OCI-LY7 (cell line): ENCODE data around the gene CEMIP2. TPM values are rescaled to one million over a fixed set of nuclear protein-coding genes. Genes with fewer than 3 reads are reported as not detected.
"Not testable (repeated sequence)": the region's sequence is repeated elsewhere in the genome, so short reads cannot be mapped to it uniquely, and the experiment has no call there.

ENCODE experiments used
- BruUV-seq: library from RNA; stranded (reverse); fragments of 400-500 nt; replicated peaks from 2 replicates; lab custom pipeline; 2021; lab: Mats Ljungman, UMichigan
- CTCF ChIA-PET: fragments of 300-600 bp; sonication (Branson Sonifier 250); formaldehyde crosslinking; loops from one replicate; lab custom pipeline; 2022; ENCODE audit warnings: antibody characterized with exemption; ENCODE audit not compliant: unreplicated experiment; lab: Charles Lee
- POLR2A ChIA-PET: fragments of 300-600 bp; sonication (Branson Sonifier 250); formaldehyde crosslinking; loops from one replicate; lab custom pipeline; 2022; ENCODE audit warnings: antibody characterized with exemption; lab: Charles Lee
- DNase-seq: peaks from one replicate; pipeline ENCODE4 v3.0.0-alpha.2; 2015; ENCODE audit warnings: low spot score
- H2AFZ ChIP-seq: fragments of 200-600 bp; sonication (generic), shearing (Covaris generic); 2 replicates; pipeline ENCODE4 v1.6.1; 2014; ENCODE audit warnings: mild to moderate bottlenecking, antibody characterized with exemption, low read length, moderate library complexity
- H3K27ac ChIP-seq: fragments of 200-600 bp; sonication (generic); 2 replicates; pipeline ENCODE4 v1.5.1; 2014; ENCODE audit warnings: mixed run types, low read depth, mild to moderate bottlenecking, moderate library complexity, low read length, inconsistent platforms; ENCODE audit not compliant: poor library complexity, severe bottlenecking
- H3K36me3 ChIP-seq: fragments of 200-600 bp; sonication (generic); 2 replicates; pipeline ENCODE4 v1.6.1; 2014; ENCODE audit warnings: mild to moderate bottlenecking, antibody characterized with exemption, low read length, moderate library complexity, mixed read lengths; ENCODE audit not compliant: insufficient read depth
- H3K4me1 ChIP-seq: fragments of 200-600 bp; sonication (generic); 2 replicates; pipeline ENCODE4 v1.5.1; 2014; ENCODE audit warnings: mild to moderate bottlenecking, low read length; ENCODE audit not compliant: insufficient read depth, poor library complexity, severe bottlenecking
- H3K4me2 ChIP-seq: fragments of 200-600 bp; sonication (generic); 2 replicates; pipeline ENCODE4 v1.6.1; 2014; ENCODE audit warnings: mild to moderate bottlenecking, low read length
- H3K4me3 ChIP-seq: fragments of 200-600 bp; sonication (generic); 2 replicates; pipeline ENCODE4 v1.5.1; 2014; ENCODE audit warnings: mild to moderate bottlenecking, low read depth, low read length; ENCODE audit not compliant: poor library complexity, severe bottlenecking
- H3K79me2 ChIP-seq: fragments of 200-600 bp; sonication (generic); 2 replicates; pipeline ENCODE4 v1.6.1; 2016; ENCODE audit warnings: low read depth, mild to moderate bottlenecking, low read length, moderate library complexity, mixed read lengths; ENCODE audit not compliant: insufficient read depth
- H3K9me2 ChIP-seq: fragments of 200-600 bp; sonication (generic); 2 replicates; pipeline ENCODE4 v1.6.1; 2016; ENCODE audit warnings: mild to moderate bottlenecking, low read length, mixed read lengths; ENCODE audit not compliant: insufficient read depth
- H3K9me3 ChIP-seq: fragments of 200-600 bp; sonication (generic); 2 replicates; pipeline ENCODE4 v1.6.1; 2014; ENCODE audit warnings: mild to moderate bottlenecking, mixed run types, low read length, mixed read lengths
- H4K20me1 ChIP-seq: fragments of 200-600 bp; sonication (generic); 2 replicates; pipeline ENCODE4 v1.6.1; 2014; ENCODE audit warnings: mild to moderate bottlenecking, antibody characterized with exemption, low read length, moderate library complexity, mixed read lengths; ENCODE audit not compliant: insufficient read depth
- CTCF ChIP-seq: fragments of 200-600 bp; sonication (generic); conservative IDR thresholded peaks from 2 replicates; pipeline ENCODE4 v1.5.1; 2014; ENCODE audit warnings: mild to moderate bottlenecking, antibody characterized with exemption, low read length, moderate library complexity, mixed read lengths
- EZH2phosphoT487 ChIP-seq: fragments of 200-600 bp; sonication (generic); IDR thresholded peaks from 2 replicates; pipeline ENCODE4 v1.6.1; 2018; ENCODE audit warnings: low read depth, borderline replicate concordance, mild to moderate bottlenecking, mixed run types, antibody characterized with exemption, low read length, moderate library complexity, mixed read lengths
- intact Hi-C: fragments of 100-400 bp; cut with micrococcal nuclease; formaldehyde crosslinking; loops from one replicate; pipeline ENCODE4 v1.10.0; 2022; ENCODE audit not compliant: unreplicated experiment
- total RNA-seq, 2 experiments: library from RNA; depleted of rRNA in 1 of 2; stranded (reverse); fragments of >200 nt in 1 of 2; shearing (Covaris generic) in 1 of 2; gene quantifications; 2 replicates each; pipeline ENCODE4 v1.2.3, GENCODE V29; 2014 to 2022

Gene CEMIP2
- total RNA-seq, 2 experiments from 2014 or later: 1.8 to 4.8 TPM

GRCh38 chr9:71808068-71808467, 39.8 kb upstream of the CEMIP2 start:
- ChIA-PET POLR2A (interaction anchor here (0.6 to 0.7 kb wide), 2 partner anchors 187 to 218 kb away, joined by 3 to 4 read pairs; no protein-coding TSS in a partner anchor), CTCF (interaction anchor here (2.1 kb wide), 1 partner anchor 10 kb away, joined by 7 read pairs; no protein-coding TSS in a partner anchor)
- Histone ChIP-seq H3K4me3 (no peak overlapping the region), H3K9me3 (no peaks in the 10 kb centered on the region), H3K79me2 (no peaks in the 10 kb centered on the region), H3K36me3 (no peaks in the 10 kb centered on the region), H4K20me1 (no peaks in the 10 kb centered on the region), H3K4me2 (no peak overlapping the region), H2AFZ (no peak overlapping the region), H3K27ac (no peak overlapping the region), H3K9me2 (no peaks in the 10 kb centered on the region), H3K4me1 (no peaks in the 10 kb centered on the region)
- intact Hi-C loops: loop anchor here (5.0 kb wide), 1 partner anchor 41 kb away; the partner anchor contains the start of gene CEMIP2
- BruUV-seq: no TSS peak
- no peak for DNase-seq
- TF ChIP-seq CTCF: no peak
- TF ChIP-seq EZH2phosphoT487: no peak

- ChIA-PET POLR2A (interaction anchor here (0.8 to 1.4 kb wide), 8 partner anchors 10 to 218 kb away, joined by 3 to 8 read pairs (median 4); no protein-coding TSS in a partner anchor), CTCF (interaction anchor here (0.7 to 2.1 kb wide), 7 partner anchors 8 to 218 kb away, joined by 3 to 11 read pairs (median 5); partner anchors contain the start of gene C9orf85)
- no peaks in the 10 kb centered on the region for H3K9me2 ChIP-seq
- no peaks in the 10 kb centered on the region for H3K36me3 ChIP-seq
- no peaks in the 10 kb centered on the region for H3K9me3 ChIP-seq
- peak overlapping the region; percentile 50; the same call in 1 of the 2 replicates for H2AFZ ChIP-seq
- peak; percentile 88 for DNase-seq
- no peaks in the 10 kb centered on the region for H3K79me2 ChIP-seq
- no peak overlapping the region for H3K27ac ChIP-seq
- intact Hi-C loops: loop anchor here (1.0 to 5.0 kb wide), 3 partner anchors 40 to 218 kb away; partner anchors contain the start of gene CEMIP2
- TF ChIP-seq CTCF (peak; percentile 99), EZH2phosphoT487 (no peak)
- BruUV-seq: no TSS peak
- H3K4me1 ChIP-seq: peaks cover 3% of the 10 kb centered on the region
- no peaks in the 10 kb centered on the region for H4K20me1 ChIP-seq
- no peak overlapping the region for H3K4me2 ChIP-seq
- no peak overlapping the region for H3K4me3 ChIP-seq
These were observed 38.6 kb upstream of the CEMIP2 start for GRCh38 chr9:71806901-71807307.

GRCh38 chr9:71805096-71805495, 36.8 kb upstream of the CEMIP2 start:
- H3K36me3 ChIP-seq, H2AFZ ChIP-seq, H3K4me1 ChIP-seq, H3K9me2 ChIP-seq, H3K79me2 ChIP-seq, H3K4me3 ChIP-seq, H3K4me2 ChIP-seq, H4K20me1 ChIP-seq, DNase-seq, H3K9me3 ChIP-seq, BruUV-seq, H3K27ac ChIP-seq, CTCF ChIA-PET: not testable (repeated sequence)
- intact Hi-C loops: loop anchor here (5.0 kb wide), 1 partner anchor 38 kb away; the partner anchor contains the start of gene CEMIP2
- POLR2A ChIA-PET: interaction anchor here (0.6 to 2.3 kb wide), 5 partner anchors 9 to 220 kb away, joined by 3 to 14 read pairs (median 4); no protein-coding TSS in a partner anchor
